ENCODE data around the gene TESK2.
"Not testable (repeated sequence)": the region's sequence is repeated elsewhere in the genome, so short reads cannot be mapped to it uniquely, and the experiment has no call there.

Gene TESK2

GRCh38 chr1:45526135-45526644 is 35.2 kb upstream of the TESK2 start:
- ChIA-PET POLR2A (no interaction called here), CTCF (interaction anchor here (1.1 to 2.1 kb wide), 3 partner anchors 9 to 31 kb away, joined by 3 to 9 read pairs (median 3); no protein-coding TSS in a partner anchor)
- no peak for DNase-seq (ENCODE audit: extremely low spot score)
- TF ChIP-seq CTCF (IDR thresholded peaks at IDR 0.05; ENCODE audit: control extremely low read depth, extremely low read depth, low read depth, missing control alignments): no peak

- POLR2A ChIA-PET: not testable (repeated sequence)
Measured at GRCh38 chr1:45523975-45524374, 33.0 kb upstream of the TESK2 start.

GRCh38 chr1:45523516-45523915 is 32.6 kb upstream of the TESK2 start:
- CTCF ChIA-PET: interaction anchor here (0.9 to 2.5 kb wide), 5 partner anchors 11 to 163 kb away, joined by 3 to 10 read pairs (median 6); no protein-coding TSS in a partner anchor
- POLR2A ChIA-PET; DNase-seq (ENCODE audit: extremely low spot score): not testable (repeated sequence)

More at GRCh38 chr1:45523975-45524374, 33.0 kb upstream of the TESK2 start:
- CTCF ChIA-PET: interaction anchor here (0.9 to 2.5 kb wide), 7 partner anchors 10 to 164 kb away, joined by 3 to 10 read pairs (median 6); no protein-coding TSS in a partner anchor
- not testable (repeated sequence) for DNase-seq (ENCODE audit: extremely low spot score)

- DNase-seq (ENCODE audit: extremely low spot score): no peak
- ChIA-PET CTCF (interaction anchor here (0.9 to 2.5 kb wide), 7 partner anchors 10 to 48 kb away, joined by 3 to 12 read pairs (median 6); no protein-coding TSS in a partner anchor), POLR2A (interaction anchor here (0.5 to 3.7 kb wide), 38 partner anchors 11 to 1788 kb away, joined by 3 to 87 read pairs (median 6); partner anchors contain the start of genes AKR1A1, CCDC163, GPBP1L1 and HECTD3)
- no peak for TF ChIP-seq CTCF (IDR thresholded peaks at IDR 0.05; ENCODE audit: control extremely low read depth, extremely low read depth, low read depth, missing control alignments)
Measured at GRCh38 chr1:45522324-45523104, 31.6 kb upstream of the TESK2 start.

GRCh38 chr1:45521413-45522323 is 30.7 kb upstream of the TESK2 start, which contains the start of gene PRDX1:
TSS of gene PRDX1 (minus strand) at chr1:45521884. CDS start at chr1:45519043, 2,841 bp downstream.
- ChIA-PET CTCF (interaction anchor here (0.6 to 1.7 kb wide), 8 partner anchors 9 to 508 kb away, joined by 3 to 12 read pairs (median 4); partner anchors contain the start of gene MMACHC), POLR2A (interaction anchor here (0.5 to 3.7 kb wide), 42 partner anchors 10 to 1789 kb away, joined by 3 to 87 read pairs (median 4); partner anchors contain the start of genes AKR1A1, CCDC163, GPBP1L1 and HECTD3)
- peak; percentile 95 for DNase-seq (ENCODE audit: extremely low spot score)
- TF ChIP-seq CTCF (IDR thresholded peaks at IDR 0.05; ENCODE audit: control extremely low read depth, extremely low read depth, low read depth, missing control alignments): no peak

- POLR2A ChIA-PET: interaction anchor here (0.7 to 3.7 kb wide), 7 partner anchors 14 to 49 kb away, joined by 4 to 59 read pairs (median 7); partner anchors contain the start of genes AKR1A1, CCDC163, MMACHC and TESK2
- DNase-seq (ENCODE audit: extremely low spot score): not testable (repeated sequence)
- CTCF ChIA-PET: interaction anchor here (0.8 to 6.4 kb wide), 3 partner anchors 9 to 49 kb away, joined by 3 to 64 read pairs (median 6); partner anchors contain the start of genes CCDC163 and MMACHC
Measured at GRCh38 chr1:45519774-45520173, 28.8 kb upstream of the TESK2 start.

- no peak for TF ChIP-seq CTCF (IDR thresholded peaks at IDR 0.05; ENCODE audit: control extremely low read depth, extremely low read depth, low read depth, missing control alignments)
- ChIA-PET POLR2A (interaction anchor here (1.0 to 3.7 kb wide), 6 partner anchors 19 to 797 kb away, joined by 3 to 26 read pairs (median 7); partner anchors contain the start of genes AKR1A1, CCDC163, MMACHC and TESK2), CTCF (interaction anchor here (0.7 to 6.4 kb wide), 7 partner anchors 8 to 50 kb away, joined by 3 to 64 read pairs (median 3); partner anchors contain the start of genes AKR1A1, CCDC163 and MMACHC)
- no peak for DNase-seq (ENCODE audit: extremely low spot score)
Measured at GRCh38 chr1:45518910-45519309, 27.9 kb upstream of the TESK2 start.

GRCh38 chr1:45518366-45518765 is 27.4 kb upstream of the TESK2 start:
- DNase-seq (ENCODE audit: extremely low spot score): not testable (repeated sequence)
- CTCF ChIA-PET: interaction anchor here (0.7 to 6.4 kb wide), 7 partner anchors 18 to 790 kb away, joined by 3 to 64 read pairs (median 4); partner anchors contain the start of genes AKR1A1, CCDC163 and MMACHC
- POLR2A ChIA-PET: interaction anchor here (0.7 to 3.7 kb wide), 9 partner anchors 10 to 797 kb away, joined by 3 to 26 read pairs (median 7); partner anchors contain the start of genes AKR1A1, CCDC163, MMACHC and TESK2
